Measurements from ENCODE around the gene NLK.
A peak's percentile ranks its signal among the peaks of the same experiment; 100 is the strongest.
"Not testable (repeated sequence)": the region's sequence is repeated elsewhere in the genome, so short reads cannot be mapped to it uniquely, and the experiment has no call there.

The NLK gene

GRCh38 chr17:28072936-28073533 lies 30.6 kb downstream of the NLK start:
- no peak for DNase-seq (ENCODE audit: low spot score)

GRCh38 chr17:28074010-28074409 lies 31.5 kb downstream of the NLK start:
- no peak for DNase-seq (ENCODE audit: low spot score)

- no peak for DNase-seq (ENCODE audit: low spot score)
Measured at GRCh38 chr17:28076144-28076543, 33.7 kb downstream of the NLK start.

GRCh38 chr17:28077140-28077539 lies 34.7 kb downstream of the NLK start:
- not testable (repeated sequence) for DNase-seq (ENCODE audit: low spot score)

- DNase-seq (ENCODE audit: low spot score), result no peak
Measured at GRCh38 chr17:28078341-28079229, 36.1 kb downstream of the NLK start.

GRCh38 chr17:28081467-28081866 lies 39.0 kb downstream of the NLK start:
- DNase-seq (ENCODE audit: low spot score), result no peak

- no peak for DNase-seq (ENCODE audit: low spot score)
Measured at GRCh38 chr17:28085766-28086165, 43.3 kb downstream of the NLK start.

GRCh38 chr17:28086519-28086918 lies 44.0 kb downstream of the NLK start:
- peak; percentile 4 for DNase-seq (ENCODE audit: low spot score)

- no peak for DNase-seq (ENCODE audit: low spot score)
Measured at GRCh38 chr17:28087743-28088142, 45.3 kb downstream of the NLK start.

GRCh38 chr17:28090551-28090950 lies 48.1 kb downstream of the NLK start:
- no peak for DNase-seq (ENCODE audit: low spot score)

GRCh38 chr17:28092088-28092487 lies 49.6 kb downstream of the NLK start:
- DNase-seq (ENCODE audit: low spot score), result no peak

- DNase-seq (ENCODE audit: low spot score), result no peak
Measured at GRCh38 chr17:28093999-28094716, 51.7 kb downstream of the NLK start.

- no peak for DNase-seq (ENCODE audit: low spot score)
Measured at GRCh38 chr17:28096756-28097155, 54.3 kb downstream of the NLK start.

- no peak for DNase-seq (ENCODE audit: low spot score)
Measured at GRCh38 chr17:28097254-28097653, 54.8 kb downstream of the NLK start.

- DNase-seq (ENCODE audit: low spot score), result no peak
Measured at GRCh38 chr17:28097901-28098300, 55.4 kb downstream of the NLK start.

- DNase-seq (ENCODE audit: low spot score), result not testable (repeated sequence)
Measured at GRCh38 chr17:28098591-28098990, 56.1 kb downstream of the NLK start.

GRCh38 chr17:28100251-28100650 lies 57.8 kb downstream of the NLK start:
- DNase-seq (ENCODE audit: low spot score), result no peak

GRCh38 chr17:28100936-28101335 lies 58.5 kb downstream of the NLK start:
- no peak for DNase-seq (ENCODE audit: low spot score)

- no peak for DNase-seq (ENCODE audit: low spot score)
Measured at GRCh38 chr17:28101919-28102318, 59.4 kb downstream of the NLK start.

GRCh38 chr17:28105501-28105900 lies 63.0 kb downstream of the NLK start:
- DNase-seq (ENCODE audit: low spot score), result no peak

GRCh38 chr17:28110184-28110583 lies 67.7 kb downstream of the NLK start:
- DNase-seq (ENCODE audit: low spot score), result no peak

- no peak for DNase-seq (ENCODE audit: low spot score)
Measured at GRCh38 chr17:28112181-28112580, 69.7 kb downstream of the NLK start.

- peak; percentile 3 for DNase-seq (ENCODE audit: low spot score)
Measured at GRCh38 chr17:28112606-28113005, 70.1 kb downstream of the NLK start.
